Measurements from ENCODE around the gene MAGI2. TPM values are rescaled to one million over a fixed set of nuclear protein-coding genes. Genes with fewer than 3 reads are reported as not detected.

MAGI2 gene
- total and polyA plus RNA-seq, 2 experiments from 2014 or later, result 10.4 to 26.4 TPM

GRCh38 chr7:78953726-78954363 is 499.6 kb downstream of the MAGI2 start:
- H3K27ac Mint-ChIP-seq, result no peak overlapping the region
- no peak for TF ChIP-seq ZNF331 (CRISPR knock-in tag; IDR thresholded peaks at IDR 0.05; ENCODE audit: low read depth)
- no peak for TF ChIP-seq ETS1 (IDR thresholded peaks at IDR 0.05)
- TF ChIP-seq CTCF (conservative IDR thresholded peaks at IDR 0.05; ENCODE audit: low read depth in 2 of 2), result no peak
- no peak for TF ChIP-seq JUNB (IDR thresholded peaks at IDR 0.05; ENCODE audit: unreplicated experiment)
- TF ChIP-seq POLR2AphosphoS5 (IDR thresholded peaks at IDR 0.05; ENCODE audit: low read depth), result no peak
- TF ChIP-seq CREB1 (CRISPR knock-in tag; IDR thresholded peaks at IDR 0.05; ENCODE audit: low read depth), result no peak
- TF ChIP-seq REST (IDR thresholded peaks at IDR 0.05; ENCODE audit: unreplicated experiment), result no peak
- TF ChIP-seq ZNF462 (CRISPR knock-in tag; IDR thresholded peaks at IDR 0.05), result no peak
- TF ChIP-seq ZNF114 (CRISPR knock-in tag; IDR thresholded peaks at IDR 0.05), result no peak
- no peaks in the 10 kb centered on the region for H3F3A ChIP-seq (replicated peaks; ENCODE audit: low read depth)
- H3K4me1 Mint-ChIP-seq, result no peaks in the 10 kb centered on the region
- no peaks in the 10 kb centered on the region for H3K27me3 Mint-ChIP-seq (ENCODE audit: insufficient read depth, low read depth, poor library complexity)
- no peak overlapping the region for H3K4me3 Mint-ChIP-seq
- H3K27me3 ChIP-seq (ENCODE audit: insufficient read depth), result no peaks in the 10 kb centered on the region
- H3K4me1 ChIP-seq (ENCODE audit: insufficient read depth), result no peaks in the 10 kb centered on the region
- no peak overlapping the region for H2AFZ ChIP-seq
- H3K4me2 ChIP-seq, result no peak overlapping the region
- H3K4me3 ChIP-seq, result no peak overlapping the region
- H3K27ac ChIP-seq (ENCODE audit: low read depth), result no peak overlapping the region
- no peak for DNase-seq (ENCODE audit: low spot score)
- no peak for ATAC-seq
- no peaks in the 10 kb centered on the region for H3K36me3 Mint-ChIP-seq (ENCODE audit: low read depth)
- H3K9me2 ChIP-seq (ENCODE audit: insufficient read depth), result no peaks in the 10 kb centered on the region
- no peaks in the 10 kb centered on the region for H3K36me3 ChIP-seq (ENCODE audit: insufficient read depth)
- no peaks in the 10 kb centered on the region for H3K9me3 Mint-ChIP-seq
- H3K79me2 ChIP-seq (replicated peaks; ENCODE audit: insufficient read depth), result no peaks in the 10 kb centered on the region
- H4K20me1 ChIP-seq (replicated peaks; ENCODE audit: insufficient read depth), result no peaks in the 10 kb centered on the region
